GM23338 (cell line): ENCODE results near the gene CAMTA1. TPM values are rescaled to one million over a fixed set of nuclear protein-coding genes. Genes with fewer than 3 reads are reported as not detected.

ENCODE experiments used
- ATAC-seq: fragments of 200-7000 bp; cut with Tn5 transposase; 3 replicates; pipeline ENCODE4 v1.9.1; 2020
- DNase-seq: peaks from one replicate; pipeline ENCODE4 v3.0.0-alpha.2; 2015; ENCODE audit warnings: low spot score
- H2AFZ ChIP-seq: fragments of 200-600 bp; sonication (generic); 2 replicates; pipeline ENCODE4 v1.8.0; 2016; ENCODE audit warnings: antibody characterized with exemption, mild to moderate bottlenecking, moderate library complexity
- H3F3A ChIP-seq: fragments of 200-600 bp; sonication (generic); replicated peaks from 2 replicates; pipeline ENCODE4 v1.8.0; 2017; ENCODE audit warnings: antibody characterized with exemption, mixed run types, low read depth
- H3K27ac ChIP-seq: fragments of 200-600 bp; sonication (generic); 2 replicates; pipeline ENCODE4 v1.6.1; 2016; ENCODE audit warnings: low read depth
- H3K27me3 ChIP-seq: fragments of 200-600 bp; sonication (generic); 2 replicates; pipeline ENCODE4 v1.8.0; 2016; ENCODE audit warnings: mild to moderate bottlenecking, mixed run types, moderate library complexity; ENCODE audit not compliant: insufficient read depth
- H3K36me3 ChIP-seq: fragments of 200-600 bp; sonication (generic); 2 replicates; pipeline ENCODE4 v1.8.0; 2016; ENCODE audit warnings: mild to moderate bottlenecking; ENCODE audit not compliant: insufficient read depth
- H3K4me1 ChIP-seq: fragments of 200-600 bp; sonication (generic); 2 replicates; pipeline ENCODE4 v1.8.0; 2016; ENCODE audit warnings: mild to moderate bottlenecking, moderate library complexity; ENCODE audit not compliant: insufficient read depth
- H3K4me2 ChIP-seq: fragments of 200-600 bp; sonication (generic); 2 replicates; pipeline ENCODE4 v1.7.1; 2017; ENCODE audit warnings: mixed run types
- H3K4me3 ChIP-seq: fragments of 200-600 bp; sonication (generic); 2 replicates; pipeline ENCODE4 v1.6.1; 2016; ENCODE audit warnings: mixed run types
- H3K79me2 ChIP-seq: fragments of 200-600 bp; sonication (generic); replicated peaks from 2 replicates; pipeline ENCODE4 v1.8.0; 2017; ENCODE audit warnings: mild to moderate bottlenecking; ENCODE audit not compliant: insufficient read depth
- H3K9me2 ChIP-seq: fragments of 200-600 bp; sonication (generic); 2 replicates; pipeline ENCODE4 v1.8.0; 2017; ENCODE audit not compliant: insufficient read depth
- H4K20me1 ChIP-seq: fragments of 200-600 bp; sonication (generic); replicated peaks from 2 replicates; pipeline ENCODE4 v1.8.0; 2017; ENCODE audit warnings: mild to moderate bottlenecking; ENCODE audit not compliant: insufficient read depth
- H3K27ac Mint-ChIP-seq: 2 replicates; pipeline ENCODE4 v1.8.0; 2020; ENCODE audit warnings: inconsistent platforms, mild to moderate bottlenecking, moderate library complexity, mixed read lengths
- H3K27me3 Mint-ChIP-seq: 3 replicates; pipeline ENCODE4 v1.8.0; 2022; ENCODE audit warnings: low read depth, mild to moderate bottlenecking, moderate library complexity, mixed read lengths, inconsistent platforms; ENCODE audit not compliant: insufficient read depth, poor library complexity
- H3K36me3 Mint-ChIP-seq: 3 replicates; pipeline ENCODE4 v1.8.0; 2021; ENCODE audit warnings: low read depth, mild to moderate bottlenecking, inconsistent platforms, moderate library complexity, mixed read lengths
- H3K4me1 Mint-ChIP-seq: 3 replicates; pipeline ENCODE4 v1.8.0; 2020; ENCODE audit warnings: mild to moderate bottlenecking, inconsistent platforms, mixed read lengths
- H3K4me3 Mint-ChIP-seq: 3 replicates; pipeline ENCODE4 v1.8.0; 2021; ENCODE audit warnings: moderate library complexity, mild to moderate bottlenecking, inconsistent platforms, mixed read lengths
- H3K9me3 Mint-ChIP-seq: 3 replicates; pipeline ENCODE4 v1.8.0; 2020; ENCODE audit warnings: moderate library complexity, mild to moderate bottlenecking, inconsistent platforms, mixed read lengths
- CREB1 ChIP-seq: fragments of 250-450 bp; sonication (Bioruptor Pico); IDR thresholded peaks from 2 replicates; pipeline ENCODE4 v1.5.0; 2020; ENCODE audit warnings: low read depth, mild to moderate bottlenecking, moderate library complexity
- EZH2 ChIP-seq: fragments of 200-600 bp; sonication (generic); IDR thresholded peaks from one replicate; pipeline ENCODE4 v1.8.0; 2017; ENCODE audit warnings: antibody characterized with exemption, mild to moderate bottlenecking, low read depth; ENCODE audit not compliant: unreplicated experiment
- EZH2phosphoT487 ChIP-seq: fragments of 200-600 bp; sonication (generic); IDR thresholded peaks from one replicate; pipeline ENCODE4 v1.8.1; 2018; ENCODE audit warnings: antibody characterized with exemption; ENCODE audit not compliant: unreplicated experiment
- JUNB ChIP-seq: IDR thresholded peaks from one replicate; pipeline ENCODE4 v1.6.1; 2016; ENCODE audit warnings: antibody characterized with exemption; ENCODE audit not compliant: unreplicated experiment
- NANOG ChIP-seq: IDR thresholded peaks from 2 replicates; pipeline ENCODE4 v1.6.1; 2016; ENCODE audit warnings: antibody characterized with exemption, borderline replicate concordance
- POLR2AphosphoS5 ChIP-seq: IDR thresholded peaks from 2 replicates; pipeline ENCODE4 v1.6.1; 2016; ENCODE audit warnings: antibody characterized with exemption, low read depth
- STAT1 ChIP-seq: IDR thresholded peaks from one replicate; pipeline ENCODE4 v1.6.1; 2016; ENCODE audit warnings: antibody characterized with exemption; ENCODE audit not compliant: unreplicated experiment
- ZNF114 ChIP-seq: fragments of 250-450 bp; sonication (Bioruptor Pico); IDR thresholded peaks from 2 replicates; pipeline ENCODE4 v1.5.0; 2020; ENCODE audit warnings: mild to moderate bottlenecking, moderate library complexity
- ZNF331 ChIP-seq: fragments of 250-450 bp; sonication (Bioruptor Pico); IDR thresholded peaks from 2 replicates; pipeline ENCODE4 v1.5.0; 2020; ENCODE audit warnings: low read depth, mild to moderate bottlenecking, moderate library complexity
- polyA plus RNA-seq: library from polyadenylated mRNA; unstranded; fragments of >200 nt; fragmentation: Nextera tagmentation; extraction: Ambion mirVana; gene quantifications from 2 replicates; pipeline ENCODE4 v1.2.1, GENCODE V29; 2016
- total RNA-seq: library from RNA; depleted of rRNA; stranded (reverse); fragments of >200 nt; shearing (Covaris generic); gene quantifications from 2 replicates; pipeline ENCODE4 v1.2.3, GENCODE V29; 2014
- TF ChIP-seq, protein P1 (sequence below), 2 experiments: fragments of 200-600 bp in 1 of 2; sonication (generic) in 1 of 2; conservative IDR thresholded peaks; 2 replicates each; pipeline versions ENCODE4 v1.5.1 to v1.6.1; 2016 to 2017; ENCODE audit warnings: antibody characterized with exemption in 2 of 2, low read depth in 2 of 2, mild to moderate bottlenecking in 2 of 2, moderate library complexity in 1 of 2
- TF ChIP-seq, protein P2 (sequence below): IDR thresholded peaks from one replicate; pipeline ENCODE4 v1.6.1; 2018; ENCODE audit warnings: antibody characterized with exemption; ENCODE audit not compliant: unreplicated experiment

CAMTA1 gene
- total and polyA plus RNA-seq, 2 experiments from 2014 or later, result 115 to 519 TPM

DNA sequence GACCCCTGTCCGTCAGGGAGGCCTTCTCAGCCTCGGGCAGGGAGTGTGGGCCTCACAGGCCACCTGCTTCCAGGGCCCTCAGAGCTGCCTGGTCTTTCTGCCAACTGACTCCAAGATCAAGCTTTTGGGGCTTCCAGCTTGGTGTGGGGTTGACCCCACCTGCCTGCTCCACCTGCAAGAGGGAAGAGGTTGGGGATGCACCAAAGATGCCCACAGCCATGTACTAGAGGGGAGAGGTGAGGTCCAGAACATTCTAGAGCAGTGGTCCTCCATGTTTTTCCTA lies 719.1 kb downstream of the CAMTA1 start:
- TF ChIP-seq POLR2AphosphoS5 (no peak), EZH2 (no peak), ZNF331 (CRISPR knock-in tag) (no peak), STAT1 (no peak), JUNB (no peak)
- TF ChIP-seq, protein P1, sequence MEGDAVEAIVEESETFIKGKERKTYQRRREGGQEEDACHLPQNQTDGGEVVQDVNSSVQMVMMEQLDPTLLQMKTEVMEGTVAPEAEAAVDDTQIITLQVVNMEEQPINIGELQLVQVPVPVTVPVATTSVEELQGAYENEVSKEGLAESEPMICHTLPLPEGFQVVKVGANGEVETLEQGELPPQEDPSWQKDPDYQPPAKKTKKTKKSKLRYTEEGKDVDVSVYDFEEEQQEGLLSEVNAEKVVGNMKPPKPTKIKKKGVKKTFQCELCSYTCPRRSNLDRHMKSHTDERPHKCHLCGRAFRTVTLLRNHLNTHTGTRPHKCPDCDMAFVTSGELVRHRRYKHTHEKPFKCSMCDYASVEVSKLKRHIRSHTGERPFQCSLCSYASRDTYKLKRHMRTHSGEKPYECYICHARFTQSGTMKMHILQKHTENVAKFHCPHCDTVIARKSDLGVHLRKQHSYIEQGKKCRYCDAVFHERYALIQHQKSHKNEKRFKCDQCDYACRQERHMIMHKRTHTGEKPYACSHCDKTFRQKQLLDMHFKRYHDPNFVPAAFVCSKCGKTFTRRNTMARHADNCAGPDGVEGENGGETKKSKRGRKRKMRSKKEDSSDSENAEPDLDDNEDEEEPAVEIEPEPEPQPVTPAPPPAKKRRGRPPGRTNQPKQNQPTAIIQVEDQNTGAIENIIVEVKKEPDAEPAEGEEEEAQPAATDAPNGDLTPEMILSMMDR (conservative IDR thresholded peaks at IDR 0.05; ENCODE audit: low read depth in 2 of 2), result no peak
- TF ChIP-seq, protein P2, sequence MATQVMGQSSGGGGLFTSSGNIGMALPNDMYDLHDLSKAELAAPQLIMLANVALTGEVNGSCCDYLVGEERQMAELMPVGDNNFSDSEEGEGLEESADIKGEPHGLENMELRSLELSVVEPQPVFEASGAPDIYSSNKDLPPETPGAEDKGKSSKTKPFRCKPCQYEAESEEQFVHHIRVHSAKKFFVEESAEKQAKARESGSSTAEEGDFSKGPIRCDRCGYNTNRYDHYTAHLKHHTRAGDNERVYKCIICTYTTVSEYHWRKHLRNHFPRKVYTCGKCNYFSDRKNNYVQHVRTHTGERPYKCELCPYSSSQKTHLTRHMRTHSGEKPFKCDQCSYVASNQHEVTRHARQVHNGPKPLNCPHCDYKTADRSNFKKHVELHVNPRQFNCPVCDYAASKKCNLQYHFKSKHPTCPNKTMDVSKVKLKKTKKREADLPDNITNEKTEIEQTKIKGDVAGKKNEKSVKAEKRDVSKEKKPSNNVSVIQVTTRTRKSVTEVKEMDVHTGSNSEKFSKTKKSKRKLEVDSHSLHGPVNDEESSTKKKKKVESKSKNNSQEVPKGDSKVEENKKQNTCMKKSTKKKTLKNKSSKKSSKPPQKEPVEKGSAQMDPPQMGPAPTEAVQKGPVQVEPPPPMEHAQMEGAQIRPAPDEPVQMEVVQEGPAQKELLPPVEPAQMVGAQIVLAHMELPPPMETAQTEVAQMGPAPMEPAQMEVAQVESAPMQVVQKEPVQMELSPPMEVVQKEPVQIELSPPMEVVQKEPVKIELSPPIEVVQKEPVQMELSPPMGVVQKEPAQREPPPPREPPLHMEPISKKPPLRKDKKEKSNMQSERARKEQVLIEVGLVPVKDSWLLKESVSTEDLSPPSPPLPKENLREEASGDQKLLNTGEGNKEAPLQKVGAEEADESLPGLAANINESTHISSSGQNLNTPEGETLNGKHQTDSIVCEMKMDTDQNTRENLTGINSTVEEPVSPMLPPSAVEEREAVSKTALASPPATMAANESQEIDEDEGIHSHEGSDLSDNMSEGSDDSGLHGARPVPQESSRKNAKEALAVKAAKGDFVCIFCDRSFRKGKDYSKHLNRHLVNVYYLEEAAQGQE, result no peak
- H3K27me3 ChIP-seq, result no peaks in the 10 kb centered on the region
- no peak overlapping the region for H3K27ac ChIP-seq
- ATAC-seq (no peak), DNase-seq (no peak)
- Mint-ChIP-seq H3K4me3 (no peak overlapping the region), H3K36me3 (no peaks in the 10 kb centered on the region), H3K27ac (no peak overlapping the region), H3K27me3 (peaks cover 2% of the 10 kb centered on the region), H3K9me3 (no peaks in the 10 kb centered on the region), H3K4me1 (peaks cover 2% of the 10 kb centered on the region; the same call in 1 of the 3 replicates)
- no peaks in the 10 kb centered on the region for H3K4me1 ChIP-seq
- no peaks in the 10 kb centered on the region for H3K79me2 ChIP-seq
- H3K4me2 ChIP-seq, result no peak overlapping the region
- no peaks in the 10 kb centered on the region for H3F3A ChIP-seq
- H3K36me3 ChIP-seq, result no peaks in the 10 kb centered on the region
- H3K4me3 ChIP-seq, result no peak overlapping the region
- H3K9me2 ChIP-seq, result peaks cover 4% of the 10 kb centered on the region; the same call in 1 of the 2 replicates
- no peak overlapping the region for H2AFZ ChIP-seq
- H4K20me1 ChIP-seq, result no peaks in the 10 kb centered on the region

DNA sequence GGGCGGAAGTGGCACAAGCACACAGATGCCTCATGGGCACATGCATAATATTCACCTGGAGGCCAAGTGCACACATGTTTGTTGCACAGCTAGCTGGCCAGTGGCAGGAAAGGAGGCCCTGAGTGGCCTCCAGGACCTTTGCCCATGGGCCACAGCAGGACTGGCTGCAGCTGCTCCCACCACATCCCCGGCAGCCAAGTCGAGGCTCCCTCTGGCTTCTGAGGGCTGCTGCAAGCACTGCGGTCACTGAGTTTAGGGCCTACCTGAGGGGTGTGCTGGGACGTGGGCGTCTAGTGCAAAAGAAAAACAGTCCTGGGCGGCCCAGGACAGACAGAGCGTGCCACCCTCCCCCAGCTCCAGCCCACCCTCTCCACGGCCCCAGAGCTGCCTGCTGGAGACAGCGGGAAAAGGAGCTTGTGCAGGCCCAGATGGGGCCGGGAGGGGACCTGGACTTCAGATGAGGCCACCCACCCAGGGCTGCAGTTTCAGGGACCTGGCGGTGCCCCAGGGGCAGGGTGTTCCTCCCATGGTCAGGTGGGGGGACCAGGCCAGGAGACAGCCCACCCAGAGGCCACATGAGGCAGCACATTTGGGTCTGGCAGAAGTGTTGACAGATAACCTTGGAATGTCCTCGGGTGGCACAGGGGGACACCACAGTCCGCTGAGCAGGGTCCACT lies 720.0 kb downstream of the CAMTA1 start:
- Histone ChIP-seq H3K9me2 (peaks cover 4% of the 10 kb centered on the region; the same call in 1 of the 2 replicates), H3K4me3 (no peak overlapping the region), H3K4me2 (no peak overlapping the region), H3F3A (no peaks in the 10 kb centered on the region), H4K20me1 (no peaks in the 10 kb centered on the region), H3K79me2 (no peaks in the 10 kb centered on the region), H3K27me3 (no peaks in the 10 kb centered on the region), H3K27ac (no peak overlapping the region), H2AFZ (no peak overlapping the region), H3K36me3 (no peaks in the 10 kb centered on the region), H3K4me1 (no peaks in the 10 kb centered on the region)
- Mint-ChIP-seq H3K4me1 (peaks cover 2% of the 10 kb centered on the region; the same call in 1 of the 3 replicates), H3K9me3 (no peaks in the 10 kb centered on the region), H3K27me3 (peaks cover 2% of the 10 kb centered on the region), H3K27ac (no peak overlapping the region), H3K36me3 (no peaks in the 10 kb centered on the region), H3K4me3 (no peak overlapping the region)
- no peak for DNase-seq
- ATAC-seq, result no peak
- TF ChIP-seq, protein P1 (conservative IDR thresholded peaks at IDR 0.05; ENCODE audit: low read depth in 2 of 2), result no peak
- TF ChIP-seq EZH2phosphoT487 (no peak), CREB1 (CRISPR knock-in tag) (no peak), ZNF331 (CRISPR knock-in tag) (no peak), ZNF114 (CRISPR knock-in tag) (no peak), JUNB (no peak), STAT1 (no peak), NANOG (no peak)
- TF ChIP-seq, protein P2, result no peak
